ENCODE measurements around the gene SNX3. TPM values are rescaled to one million over a fixed set of nuclear protein-coding genes. Genes with fewer than 3 reads are reported as not detected.

The SNX3 gene
- total and polyA plus RNA-seq, 12 donors = 108 to 269 (median 235) TPM

- H3K9me3 ChIP-seq = no peaks in the 10 kb centered on the region
- peaks cover 0 to 26% (median 0%) of the 10 kb centered on the region in 9 donors for H3K36me3 ChIP-seq
- H3K4me1 ChIP-seq = no peaks in the 10 kb centered on the region
- 95 to 97% methylated on average over 8 of the region's 8 CpGs for WGBS, 2 donors
- intact Hi-C loops (cut with DNase I) = no loop called here
- DNase-seq = no peak
- no peak overlapping the region for H3K27ac ChIP-seq
- no peak for TF ChIP-seq CTCF (IDR thresholded peaks at IDR 0.05)
- H3K4me3 ChIP-seq = no peak overlapping the region
- ATAC-seq = no peak
- H3K27me3 ChIP-seq = no peaks in the 10 kb centered on the region
These were observed 60.7 kb downstream of the SNX3 start for GRCh38 chr6:108200186-108200585.

- intact Hi-C loops (cut with DNase I) = no loop called here
- ATAC-seq (peak in 1 of 8 donors; percentile 19), DNase-seq (no peak)
- no peak for TF ChIP-seq CTCF (IDR thresholded peaks at IDR 0.05)
- Histone ChIP-seq H3K4me1 (no peaks in the 10 kb centered on the region), H3K9me3 (no peaks in the 10 kb centered on the region), H3K27ac (no peak overlapping the region), H3K36me3 (peaks cover 0 to 17% (median 0%) of the 10 kb centered on the region in 9 donors), H3K27me3 (peaks cover 0 to 3% (median 0%) of the 10 kb centered on the region in 7 donors), H3K4me3 (no peak overlapping the region)
- WGBS, 2 donors = 77 to 86% methylated on average over 19 of the region's 19 CpGs
These were observed 61.9 kb downstream of the SNX3 start for GRCh38 chr6:108198761-108199498.

DNA sequence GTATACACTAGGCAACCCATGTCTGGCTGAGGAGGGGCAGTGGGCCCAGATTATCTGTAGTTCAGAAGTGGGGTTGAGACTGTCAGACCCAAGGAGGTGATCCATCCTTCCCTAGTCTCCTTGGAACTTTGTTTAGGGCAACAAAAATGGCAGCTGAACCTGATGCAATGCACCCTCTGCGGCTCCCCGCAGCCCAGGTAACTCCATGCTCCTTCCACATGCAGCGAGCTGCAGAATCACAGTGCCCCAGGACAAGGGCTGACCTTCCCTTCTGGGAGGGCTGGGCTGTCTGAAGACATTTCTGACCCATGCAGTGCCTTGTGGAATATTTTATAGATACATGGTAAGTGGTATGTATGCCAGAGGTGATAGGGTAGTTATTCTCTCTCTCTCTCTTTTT, 65.6 kb downstream of the SNX3 start:
- Histone ChIP-seq H3K36me3 (no peaks in the 10 kb centered on the region), H3K4me1 (no peaks in the 10 kb centered on the region), H3K9me3 (no peaks in the 10 kb centered on the region), H3K27ac (no peak overlapping the region), H3K4me3 (no peak overlapping the region), H3K27me3 (peaks cover 0 to 19% (median 16%) of the 10 kb centered on the region in 7 donors)
- intact Hi-C loops (cut with DNase I) = no loop called here
- no peak for TF ChIP-seq CTCF (IDR thresholded peaks at IDR 0.05)
- whole genome bisulfite sequencing, 2 donors = 90 to 94% methylated on average over 3 of the region's 3 CpGs
- ATAC-seq (no peak), DNase-seq (no peak)

GRCh38 chr6:108194503-108194902, 66.3 kb downstream of the SNX3 start:
- intact Hi-C loops (cut with DNase I) = no loop called here
- 76 to 77% methylated on average over 8 of the region's 8 CpGs for WGBS, 2 donors
- H3K4me1 ChIP-seq = no peaks in the 10 kb centered on the region
- no peak overlapping the region for H3K4me3 ChIP-seq
- no peaks in the 10 kb centered on the region for H3K9me3 ChIP-seq
- DNase-seq (no peak), ATAC-seq (no peak)
- peaks cover 0 to 23% (median 20%) of the 10 kb centered on the region in 7 donors for H3K27me3 ChIP-seq
- H3K36me3 ChIP-seq = no peaks in the 10 kb centered on the region
- TF ChIP-seq CTCF (IDR thresholded peaks at IDR 0.05) = no peak
- H3K27ac ChIP-seq = no peak overlapping the region

All from heart right ventricle (tissue), 16 donors.